GM23248 (cell line): ENCODE results near the gene POU5F1. TPM values are rescaled to one million over a fixed set of nuclear protein-coding genes. Genes with fewer than 3 reads are reported as not detected.
"Not testable (repeated sequence)": the region's sequence is repeated elsewhere in the genome, so short reads cannot be mapped to it uniquely, and the experiment has no call there.

Experiments
- DNase-seq: peaks from one replicate; pipeline ENCODE4 v3.0.0-alpha.2; 2015
- H2AFZ ChIP-seq: fragments of 200-600 bp; sonication (generic); 2 replicates; pipeline ENCODE4 v1.6.1; 2016; ENCODE audit warnings: antibody characterized with exemption
- H3F3A ChIP-seq: fragments of 200-600 bp; sonication (generic); 2 replicates; pipeline ENCODE4 v1.6.1; 2016; ENCODE audit warnings: mild to moderate bottlenecking, antibody characterized with exemption, mixed run types; ENCODE audit not compliant: insufficient read depth
- H3K27ac ChIP-seq: fragments of 200-600 bp; sonication (generic); 2 replicates; pipeline ENCODE4 v1.5.1; 2016; ENCODE audit warnings: mild to moderate bottlenecking
- H3K27me3 ChIP-seq: fragments of 200-600 bp; sonication (generic); replicated peaks from 2 replicates; pipeline ENCODE4 v1.6.1; 2016; ENCODE audit warnings: mild to moderate bottlenecking; ENCODE audit not compliant: insufficient read depth
- H3K36me3 ChIP-seq: fragments of 200-600 bp; sonication (generic); 2 replicates; pipeline ENCODE4 v1.6.1; 2016; ENCODE audit warnings: low read depth, mild to moderate bottlenecking
- H3K4me1 ChIP-seq: fragments of 200-600 bp; sonication (generic); 2 replicates; pipeline ENCODE4 v1.6.1; 2016; ENCODE audit warnings: mild to moderate bottlenecking; ENCODE audit not compliant: insufficient read depth
- H3K4me2 ChIP-seq: fragments of 200-600 bp; sonication (generic); one replicate; pipeline ENCODE4 v1.6.1; 2016; ENCODE audit warnings: mild to moderate bottlenecking; ENCODE audit not compliant: unreplicated experiment
- H3K4me3 ChIP-seq: fragments of 200-600 bp; sonication (generic); 2 replicates; pipeline ENCODE4 v1.5.1; 2016; ENCODE audit warnings: mild to moderate bottlenecking
- H3K79me2 ChIP-seq: fragments of 200-600 bp; sonication (generic); 2 replicates; pipeline ENCODE4 v1.6.1; 2016; ENCODE audit warnings: mild to moderate bottlenecking; ENCODE audit not compliant: insufficient read depth
- H3K9ac ChIP-seq: fragments of 200-600 bp; sonication (generic); 2 replicates; pipeline ENCODE4 v1.6.1; 2016; ENCODE audit warnings: mild to moderate bottlenecking
- H3K9me2 ChIP-seq: fragments of 200-600 bp; sonication (generic); 2 replicates; pipeline ENCODE4 v1.6.1; 2016; ENCODE audit warnings: mixed run types, mild to moderate bottlenecking, moderate library complexity; ENCODE audit not compliant: insufficient read depth
- H3K9me3 ChIP-seq: fragments of 200-600 bp; sonication (generic); one replicate; pipeline ENCODE4 v1.6.1; 2017; ENCODE audit warnings: low read depth
- H4K20me1 ChIP-seq: fragments of 200-600 bp; sonication (generic); 2 replicates; pipeline ENCODE4 v1.6.0; 2016; ENCODE audit not compliant: insufficient read depth
- EZH2 ChIP-seq: fragments of 200-600 bp; sonication (generic); IDR thresholded peaks from 2 replicates; pipeline ENCODE4 v1.6.1; 2018; ENCODE audit warnings: antibody characterized with exemption, mild to moderate bottlenecking; ENCODE audit not compliant: insufficient read depth, poor library complexity, severe bottlenecking
- EZH2phosphoT487 ChIP-seq: fragments of 200-600 bp; sonication (generic); IDR thresholded peaks from 2 replicates; pipeline ENCODE4 v1.6.1; 2018; ENCODE audit warnings: antibody characterized with exemption, moderate library complexity, mild to moderate bottlenecking, low read depth; ENCODE audit not compliant: insufficient read depth
- WGBS, 2 experiments: methylation state at CpG; one replicate each; pipeline ENCODE4 v1.1.6; 2015 to 2017; ENCODE audit warnings: low lambda C conversion rate in 2 of 2, low coverage in 1 of 2; ENCODE audit errors: missing lambda C conversion rate in 2 of 2; 5-methylcytosine and 5-hydroxymethylcytosine counted together
- in situ Hi-C: fragments of 300-500 bp; cut with MboI; formaldehyde crosslinking; loops from 2 replicates; pipeline ENCODE4 v1.15.0; 2020
- polyA plus RNA-seq: library from polyadenylated mRNA; unstranded; fragments of >200 nt; fragmentation: Nextera tagmentation; extraction: Ambion mirVana; gene quantifications from 2 replicates; pipeline ENCODE4 v1.2.1, GENCODE V29; 2016
- total RNA-seq: library from RNA; depleted of rRNA; stranded (reverse); fragments of >200 nt; shearing (Covaris generic); gene quantifications from 2 replicates; pipeline ENCODE4 v1.2.3, GENCODE V29; 2014

Gene POU5F1
- total and polyA plus RNA-seq, 2 experiments from 2014 or later = 0.22 to 0.88 TPM

DNA sequence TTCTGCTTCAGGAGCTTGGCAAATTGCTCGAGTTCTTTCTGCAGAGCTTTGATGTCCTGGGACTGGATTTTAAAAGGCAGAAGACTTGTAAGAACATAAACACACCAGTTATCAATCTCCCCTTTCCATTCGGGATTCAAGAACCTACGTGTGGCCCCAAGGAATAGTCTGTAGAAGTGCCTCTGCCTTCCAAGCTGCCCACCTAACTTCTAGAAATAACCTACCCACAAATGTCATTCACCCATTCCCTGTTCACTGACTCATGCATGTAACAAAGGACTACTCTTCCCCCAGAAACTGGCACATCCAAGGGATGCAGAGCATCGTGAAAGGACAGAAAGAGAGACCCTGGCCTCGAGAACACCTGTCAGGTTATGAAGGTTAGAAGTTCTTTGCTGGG lies 4.5 kb downstream of the POU5F1 start:
- no peaks in the 10 kb centered on the region for H4K20me1 ChIP-seq
- H2AFZ ChIP-seq = no peak overlapping the region
- no peaks in the 10 kb centered on the region for H3K36me3 ChIP-seq
- in situ Hi-C loops = no loop called here
- H3F3A ChIP-seq = peaks cover 6% of the 10 kb centered on the region; the same call in 1 of the 2 replicates
- no peaks in the 10 kb centered on the region for H3K9me3 ChIP-seq
- no peak overlapping the region for H3K4me2 ChIP-seq
- TF ChIP-seq EZH2phosphoT487 (no peak), EZH2 (no peak)
- no peaks in the 10 kb centered on the region for H3K9me2 ChIP-seq
- no peaks in the 10 kb centered on the region for H3K4me1 ChIP-seq
- DNase-seq = no peak
- no peaks in the 10 kb centered on the region for H3K27me3 ChIP-seq
- 78 to 88% methylated on average over 5 of the region's 5 CpGs for WGBS, 2 experiments
- H3K27ac ChIP-seq = no peak overlapping the region
- no peak overlapping the region for H3K4me3 ChIP-seq
- H3K79me2 ChIP-seq = peaks cover 5% of the 10 kb centered on the region; the same call in 1 of the 2 replicates
- H3K9ac ChIP-seq = no peak overlapping the region

GRCh38 chr6:31165064-31165832 lies 5.2 kb downstream of the POU5F1 start:
- H2AFZ ChIP-seq, H3K4me2 ChIP-seq, H3F3A ChIP-seq, DNase-seq, H3K36me3 ChIP-seq, H3K27me3 ChIP-seq, H3K4me3 ChIP-seq, H3K9ac ChIP-seq, H3K9me2 ChIP-seq, H3K79me2 ChIP-seq, in situ Hi-C loops, H3K9me3 ChIP-seq, H3K27ac ChIP-seq, H3K4me1 ChIP-seq, H4K20me1 ChIP-seq: not testable (repeated sequence)
- WGBS, 2 experiments = 86 to 90% methylated on average over 17 of the region's 17 CpGs

GRCh38 chr6:31164475-31165063 lies 5.9 kb downstream of the POU5F1 start:
- H3K9me2 ChIP-seq, DNase-seq, H3K36me3 ChIP-seq, H3K9ac ChIP-seq, H3K4me2 ChIP-seq, H3K9me3 ChIP-seq, H3K27me3 ChIP-seq, H4K20me1 ChIP-seq, H3K4me1 ChIP-seq, H3K4me3 ChIP-seq, H3F3A ChIP-seq, H3K27ac ChIP-seq, in situ Hi-C loops, H2AFZ ChIP-seq: not testable (repeated sequence)
- H3K79me2 ChIP-seq = peaks cover 15% of the 10 kb centered on the region
- WGBS, 2 experiments = 86 to 90% methylated on average over 8 to 9 of the region's 9 CpGs

DNA sequence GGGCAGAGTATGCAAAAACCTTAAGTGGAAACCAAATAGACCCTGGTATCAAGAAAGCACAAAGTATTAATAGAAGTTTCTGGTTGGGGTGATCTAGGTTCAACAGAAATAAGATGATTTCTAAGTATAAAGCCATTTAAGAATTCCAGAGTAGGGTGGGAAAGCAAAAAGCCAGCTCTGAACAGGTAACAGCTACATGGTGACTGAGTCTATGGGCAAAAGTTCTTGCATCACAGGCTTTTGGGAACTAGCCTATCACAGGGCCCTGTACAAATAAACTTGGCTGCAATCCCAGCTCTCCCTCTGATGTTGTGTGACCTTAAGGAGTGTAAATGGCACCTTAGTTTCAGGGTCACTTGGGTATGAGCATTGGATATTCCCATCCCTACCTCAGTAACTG lies 6.6 kb downstream of the POU5F1 start:
- DNase-seq = no peak
- Histone ChIP-seq H3K4me2 (no peak overlapping the region), H3K27me3 (no peaks in the 10 kb centered on the region), H2AFZ (no peak overlapping the region), H3F3A (peaks cover 6% of the 10 kb centered on the region), H3K9me3 (no peaks in the 10 kb centered on the region), H4K20me1 (no peaks in the 10 kb centered on the region), H3K9ac (no peak overlapping the region), H3K36me3 (no peaks in the 10 kb centered on the region), H3K9me2 (no peaks in the 10 kb centered on the region), H3K79me2 (peaks cover 15% of the 10 kb centered on the region), H3K4me1 (0 out of 2 replicates have a peak, but pooled peaks cover 3% of the 10 kb centered on the region), H3K4me3 (no peak overlapping the region), H3K27ac (no peak overlapping the region)
- in situ Hi-C loops = no loop called here
- TF ChIP-seq EZH2phosphoT487 (no peak), EZH2 (no peak)
